ENCODE data around the gene HAL.

Gene HAL

GRCh38 chr12:95970905-95971304 lies 25.2 kb downstream of the HAL start:
- no peak for TF ChIP-seq CTCF (IDR thresholded peaks at IDR 0.05)

DNA sequence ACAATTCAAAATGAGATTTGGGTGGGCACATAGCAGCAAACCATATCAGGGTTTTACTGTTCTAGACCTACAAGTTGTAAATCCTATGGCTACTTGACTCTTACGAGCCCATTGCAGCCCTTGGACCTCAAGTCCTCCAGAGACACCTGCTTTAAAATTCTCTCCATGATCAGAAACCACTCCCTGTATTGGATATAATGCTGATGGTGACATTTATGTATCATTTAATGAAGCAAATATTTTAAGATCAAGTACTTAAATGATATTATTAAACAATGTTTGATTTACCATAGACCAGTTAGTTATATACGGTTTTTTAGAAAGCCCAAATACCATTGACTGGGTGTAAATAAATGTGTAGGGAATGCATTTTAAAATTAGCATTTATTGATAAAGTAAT lies 28.8 kb downstream of the HAL start:
- no peak for TF ChIP-seq CTCF (IDR thresholded peaks at IDR 0.05)

- TF ChIP-seq CTCF (IDR thresholded peaks at IDR 0.05): no peak
Measured at GRCh38 chr12:95966287-95966870, 29.8 kb downstream of the HAL start.

DNA sequence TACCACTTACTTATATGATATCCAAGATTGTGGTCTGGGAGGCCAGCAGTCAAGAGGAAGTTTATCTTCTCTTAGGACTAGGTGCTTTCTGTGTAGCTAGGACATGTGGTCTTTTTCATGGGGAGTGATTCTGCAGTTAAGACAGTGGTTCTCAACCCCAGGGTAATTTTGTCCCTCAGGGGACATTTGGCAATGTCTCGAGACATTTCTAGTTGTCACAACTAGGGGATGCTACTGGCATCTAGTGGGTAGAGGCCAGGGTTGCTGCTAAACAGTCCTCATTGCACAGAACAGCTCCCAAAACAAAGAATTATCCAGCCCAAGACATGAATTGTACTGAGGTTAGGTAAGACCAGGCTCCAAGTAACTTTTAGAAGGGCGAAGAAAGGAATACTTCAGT lies 33.0 kb downstream of the HAL start:
- no peak for TF ChIP-seq CTCF (IDR thresholded peaks at IDR 0.05)

DNA sequence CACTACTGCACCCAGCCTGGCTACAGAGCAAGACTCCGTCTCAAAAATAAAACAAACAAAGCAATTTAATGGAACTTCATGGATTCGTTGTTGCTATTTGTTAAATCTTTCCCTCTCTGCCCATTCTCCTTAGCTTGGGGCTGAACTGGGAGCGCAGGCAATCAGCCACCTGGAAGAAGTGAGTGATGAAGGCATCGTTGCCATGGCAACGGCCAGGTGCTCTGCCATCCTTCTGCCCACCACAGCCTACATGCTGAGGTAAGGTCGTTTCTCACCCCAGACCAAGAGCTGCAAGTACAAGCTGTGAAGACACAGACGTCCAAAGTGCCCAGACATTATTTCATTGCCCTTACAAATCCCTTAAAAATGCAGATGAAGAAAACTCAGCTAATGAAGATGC lies 33.9 kb downstream of the HAL start:
- no peak for TF ChIP-seq CTCF (IDR thresholded peaks at IDR 0.05)

GRCh38 chr12:95960241-95960640 lies 35.9 kb downstream of the HAL start:
- TF ChIP-seq CTCF (IDR thresholded peaks at IDR 0.05): no peak

- TF ChIP-seq CTCF (IDR thresholded peaks at IDR 0.05): 0 out of 2 replicates have a peak, but pooled peaks have one; percentile 30
Measured at GRCh38 chr12:95959107-95959506, 37.0 kb downstream of the HAL start.

GRCh38 chr12:95956557-95957145 lies 39.5 kb downstream of the HAL start:
- no peak for TF ChIP-seq CTCF (IDR thresholded peaks at IDR 0.05)
